ENCODE data around the gene PLXND1.

DNA sequence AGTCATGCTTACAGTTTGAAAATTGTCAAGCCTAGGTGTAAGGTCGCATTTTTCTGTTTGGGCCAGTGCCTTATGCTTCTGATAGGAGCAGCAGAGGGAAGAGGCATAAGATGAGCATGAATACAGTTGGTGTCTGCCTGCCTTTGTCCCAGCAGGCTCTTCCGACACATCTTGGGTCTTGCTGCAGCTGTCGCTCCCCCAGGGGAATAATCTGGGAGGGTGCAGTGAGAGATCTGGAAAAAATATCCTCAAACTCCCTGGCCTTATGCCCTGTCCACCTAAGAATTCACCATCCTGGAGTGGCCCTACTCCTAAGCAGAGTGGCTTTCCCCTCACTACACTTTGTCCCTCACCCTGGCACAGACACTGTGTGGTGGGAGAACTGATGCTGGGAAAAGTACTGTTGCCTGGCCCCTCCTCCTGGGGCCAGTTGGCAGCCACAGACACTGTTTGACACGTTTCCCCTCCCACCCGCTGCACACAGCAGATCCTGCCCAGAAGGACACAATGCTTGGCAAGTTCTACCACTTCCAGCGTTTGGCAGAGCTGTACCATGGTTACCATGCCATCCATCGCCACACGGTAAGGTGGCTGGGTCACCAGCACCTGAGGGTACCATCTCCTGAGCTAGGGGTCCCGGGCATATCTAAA, 99.2 kb downstream of the PLXND1 start:
- no peak for TF ChIP-seq EZH2 (IDR thresholded peaks at IDR 0.05; ENCODE audit: borderline replicate concordance, insufficient read depth, low read length, poor library complexity, severe bottlenecking)
- no peak for TF ChIP-seq CTCF (IDR thresholded peaks at IDR 0.05; ENCODE audit: poor library complexity, severe bottlenecking)
- TF ChIP-seq POLR2AphosphoS5 (IDR thresholded peaks at IDR 0.05) = no peak
- TF ChIP-seq RAD21 (conservative IDR thresholded peaks at IDR 0.05) = no peak
